Central memory CD8-positive, alpha-beta T cell (primary cell): Measurements from ENCODE around the gene DCP1A.
"Not testable (repeated sequence)": the region's sequence is repeated elsewhere in the genome, so short reads cannot be mapped to it uniquely, and the experiment has no call there.

Experiments used
- ATAC-seq: fragments of 150-1000 bp; cut with Tn5 transposase; replicated peaks from 2 replicates; pipeline ENCODE4 v1.10.0; 2022; ENCODE audit warnings: mild to moderate bottlenecking, moderate FRiP score, moderate number of reproducible peaks; ENCODE audit not compliant: poor library complexity, severe bottlenecking; ENCODE audit errors: extremely low read depth
- DNase-seq, 2 donors: peaks; one replicate each; pipeline ENCODE4 v3.0.0; 2021; ENCODE audit warnings: low spot score in 2 of 2
- H3K27ac Mint-ChIP-seq: one replicate; pipeline ENCODE4 v1.8.0; 2022; ENCODE audit warnings: low read depth, mild to moderate bottlenecking, moderate library complexity, mixed read lengths
- H3K27me3 Mint-ChIP-seq: one replicate; pipeline ENCODE4 v1.8.0; 2022; ENCODE audit warnings: mixed read lengths
- H3K36me3 Mint-ChIP-seq: one replicate; pipeline ENCODE4 v1.8.0; 2022; ENCODE audit warnings: mild to moderate bottlenecking, moderate library complexity, mixed read lengths; ENCODE audit not compliant: insufficient read depth
- H3K4me1 Mint-ChIP-seq: one replicate; pipeline ENCODE4 v1.8.0; 2022; ENCODE audit warnings: mixed read lengths
- H3K4me3 Mint-ChIP-seq: one replicate; pipeline ENCODE4 v1.8.0; 2022; ENCODE audit warnings: mild to moderate bottlenecking, moderate library complexity, mixed read lengths
- H3K9me3 Mint-ChIP-seq: one replicate; pipeline ENCODE4 v1.8.0; 2022; ENCODE audit warnings: mixed read lengths

DCP1A gene

DNA sequence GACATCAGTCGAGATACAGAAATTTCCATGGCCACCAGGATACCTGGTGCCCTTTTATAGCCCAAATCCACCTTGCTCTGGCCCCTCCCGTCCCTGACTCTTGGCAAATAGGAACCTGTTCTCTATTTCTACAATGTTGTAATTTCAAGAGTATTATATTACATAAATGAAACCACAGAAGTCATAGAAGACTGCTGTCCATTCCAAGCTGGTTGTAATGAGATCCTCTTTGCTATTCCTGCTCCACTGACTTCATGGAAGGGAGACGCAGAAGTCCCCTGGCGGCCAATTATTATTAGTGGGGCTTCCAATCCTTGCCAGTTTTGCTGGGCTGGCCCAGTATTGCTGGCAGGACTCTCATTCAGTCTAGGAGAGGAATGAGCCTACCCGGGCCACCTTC is 26.6 kb downstream of the DCP1A start:
- Mint-ChIP-seq H3K27ac (no peak overlapping the region), H3K4me3 (no peak overlapping the region), H3K27me3 (no peaks in the 10 kb centered on the region), H3K4me1 (peaks cover 22% of the 10 kb centered on the region), H3K36me3 (peaks cover 36% of the 10 kb centered on the region), H3K9me3 (no peaks in the 10 kb centered on the region)
- ATAC-seq (no peak), DNase-seq (no peak)

DNA sequence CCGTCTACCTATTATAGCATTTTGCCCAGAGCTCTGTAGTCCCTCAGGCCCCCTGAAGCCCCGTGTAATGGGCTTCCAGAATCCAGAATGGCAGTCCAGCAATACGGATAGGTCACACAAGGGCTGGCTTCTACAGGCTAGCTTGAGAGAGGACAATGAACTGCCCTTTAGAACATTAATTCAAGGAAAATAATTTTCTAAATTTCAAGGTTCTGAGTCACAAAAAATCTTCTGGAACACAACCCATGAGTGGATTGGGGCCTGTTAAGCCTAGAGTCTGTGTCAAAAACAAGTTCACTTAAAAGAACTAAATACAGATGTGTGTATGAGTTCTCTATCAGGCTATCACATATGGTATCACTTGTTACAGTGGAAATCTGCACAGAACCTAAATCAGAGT is 28.8 kb downstream of the DCP1A start:
- Mint-ChIP-seq H3K9me3 (no peaks in the 10 kb centered on the region), H3K36me3 (peaks cover 41% of the 10 kb centered on the region), H3K4me3 (no peak overlapping the region), H3K4me1 (peaks cover 11% of the 10 kb centered on the region), H3K27me3 (no peaks in the 10 kb centered on the region), H3K27ac (peak overlapping the region; percentile 41)
- no peak for DNase-seq
- no peak for ATAC-seq

DNA sequence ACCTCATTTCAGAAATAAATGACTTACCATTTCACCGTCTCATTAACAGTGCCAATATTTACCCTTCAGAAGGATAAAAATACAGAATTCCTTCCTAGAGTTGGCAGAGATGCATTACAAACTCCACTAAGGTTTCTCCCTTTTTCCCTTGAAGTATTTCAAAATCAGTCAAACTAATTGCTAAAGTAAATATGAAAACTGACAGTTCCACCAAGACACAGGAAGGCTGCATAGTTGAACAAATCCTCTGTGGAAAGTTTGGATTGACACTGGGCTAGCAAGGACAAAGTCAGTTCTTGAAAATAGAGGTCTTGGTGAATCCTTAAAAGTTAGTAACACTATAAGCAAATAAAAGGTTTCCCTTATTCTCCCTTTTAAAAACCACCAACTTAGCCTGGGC is 34.5 kb downstream of the DCP1A start:
- peaks cover 61% of the 10 kb centered on the region for H3K36me3 Mint-ChIP-seq
- peaks cover 12% of the 10 kb centered on the region for H3K4me1 Mint-ChIP-seq
- no peaks in the 10 kb centered on the region for H3K27me3 Mint-ChIP-seq
- no peak for DNase-seq
- H3K27ac Mint-ChIP-seq, result no peak overlapping the region
- ATAC-seq, result no peak
- H3K9me3 Mint-ChIP-seq, result no peaks in the 10 kb centered on the region
- no peak overlapping the region for H3K4me3 Mint-ChIP-seq

DNA sequence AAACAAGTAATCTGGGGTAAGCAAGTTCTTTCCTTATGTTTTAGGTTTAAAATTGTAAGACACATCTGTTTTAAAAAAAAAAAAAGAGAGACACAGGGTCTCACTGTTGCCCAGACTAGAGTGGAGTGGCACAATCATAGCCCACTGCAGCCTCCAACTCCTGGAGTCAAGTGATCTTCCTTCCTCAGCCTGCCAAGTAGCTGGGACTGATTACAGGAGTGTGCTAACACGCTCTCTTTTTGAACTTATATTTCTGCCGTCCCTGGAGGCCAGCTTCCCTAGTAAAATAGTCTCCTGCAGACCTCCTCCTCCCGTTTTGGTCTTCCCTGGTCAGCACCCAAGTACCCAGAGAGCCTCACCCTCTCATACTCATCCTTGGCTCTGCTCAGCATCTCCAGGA is 35.5 kb downstream of the DCP1A start:
- ATAC-seq (no peak), DNase-seq (no peak)
- peaks cover 12% of the 10 kb centered on the region for H3K4me1 Mint-ChIP-seq
- peaks cover 59% of the 10 kb centered on the region for H3K36me3 Mint-ChIP-seq
- no peaks in the 10 kb centered on the region for H3K9me3 Mint-ChIP-seq
- peak overlapping the region; percentile 92 for H3K27ac Mint-ChIP-seq
- H3K27me3 Mint-ChIP-seq, result no peaks in the 10 kb centered on the region
- H3K4me3 Mint-ChIP-seq, result no peak overlapping the region

DNA sequence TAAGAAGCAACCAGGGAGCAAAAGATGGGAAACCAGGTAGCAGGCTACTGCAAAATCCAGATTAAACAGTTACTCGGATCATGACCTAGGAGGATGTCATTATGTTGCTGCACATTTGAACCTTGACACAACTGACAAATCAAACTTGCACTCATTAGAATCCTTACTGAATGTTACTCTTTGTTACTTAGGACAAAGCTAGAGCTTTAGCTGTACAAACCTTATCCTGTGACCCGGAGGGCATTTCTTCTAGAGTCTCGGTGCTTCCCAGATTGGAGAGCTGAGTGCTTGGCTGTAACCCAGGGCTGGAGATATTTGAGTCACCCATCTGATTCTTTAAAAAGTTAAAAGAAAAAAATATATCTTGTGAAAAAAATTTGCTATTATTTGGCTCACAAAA is 43.4 kb downstream of the DCP1A start:
- H3K4me3 Mint-ChIP-seq, result no peak overlapping the region
- no peaks in the 10 kb centered on the region for H3K4me1 Mint-ChIP-seq
- no peak for DNase-seq
- H3K27me3 Mint-ChIP-seq, result no peaks in the 10 kb centered on the region
- peaks cover 46% of the 10 kb centered on the region for H3K36me3 Mint-ChIP-seq
- H3K9me3 Mint-ChIP-seq, result no peaks in the 10 kb centered on the region
- H3K27ac Mint-ChIP-seq, result peak overlapping the region; percentile 36
- ATAC-seq, result no peak

DNA sequence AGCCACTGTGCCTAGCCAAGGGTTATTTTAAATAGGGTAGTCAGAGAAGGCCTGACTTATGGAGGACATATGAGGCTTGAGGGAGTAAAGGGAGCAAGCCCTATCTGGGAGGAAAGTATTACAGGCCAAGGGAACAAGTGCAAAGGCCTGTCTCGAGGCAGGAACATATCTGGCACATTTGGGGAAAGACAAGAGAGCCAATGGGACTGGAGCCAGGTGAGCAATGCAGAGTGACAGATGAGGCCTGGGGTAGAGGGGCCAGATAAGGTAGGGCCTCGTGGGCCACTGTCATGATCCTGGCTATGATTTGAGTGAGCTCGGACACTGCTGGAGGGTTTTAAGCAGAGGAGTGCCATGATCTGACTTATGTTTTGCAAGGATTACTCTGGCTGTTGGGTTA is 43.8 kb downstream of the DCP1A start:
- Mint-ChIP-seq H3K36me3 (peaks cover 43% of the 10 kb centered on the region), H3K4me1 (no peaks in the 10 kb centered on the region), H3K27ac (peak overlapping the region; percentile 36), H3K9me3 (no peaks in the 10 kb centered on the region), H3K27me3 (no peaks in the 10 kb centered on the region), H3K4me3 (no peak overlapping the region)
- DNase-seq, result no peak
- no peak for ATAC-seq

DNA sequence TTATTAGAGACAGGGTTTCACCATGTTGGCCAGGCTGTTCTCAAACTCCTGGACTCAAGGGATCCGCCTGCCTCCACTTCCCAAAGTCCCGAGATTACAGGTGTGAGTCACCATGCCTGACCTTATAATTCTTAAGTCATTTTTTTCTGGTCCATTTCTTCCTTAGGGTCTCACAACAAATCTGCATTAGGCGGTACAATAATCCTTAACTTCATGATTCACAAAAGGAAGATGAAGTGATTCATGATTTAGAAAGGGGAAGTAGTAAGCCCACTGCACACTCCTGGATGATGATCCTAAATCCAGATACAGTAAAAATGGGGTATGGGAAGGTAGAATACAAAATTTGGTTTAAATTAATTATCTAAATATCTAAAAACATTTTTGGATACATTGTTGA is 46.5 kb downstream of the DCP1A start:
- peaks cover 39% of the 10 kb centered on the region for H3K36me3 Mint-ChIP-seq
- DNase-seq (no peak), ATAC-seq (no peak)
- no peak overlapping the region for H3K4me3 Mint-ChIP-seq
- H3K9me3 Mint-ChIP-seq, result no peaks in the 10 kb centered on the region
- H3K27ac Mint-ChIP-seq, result no peak overlapping the region
- no peaks in the 10 kb centered on the region for H3K4me1 Mint-ChIP-seq
- H3K27me3 Mint-ChIP-seq, result no peaks in the 10 kb centered on the region

DNA sequence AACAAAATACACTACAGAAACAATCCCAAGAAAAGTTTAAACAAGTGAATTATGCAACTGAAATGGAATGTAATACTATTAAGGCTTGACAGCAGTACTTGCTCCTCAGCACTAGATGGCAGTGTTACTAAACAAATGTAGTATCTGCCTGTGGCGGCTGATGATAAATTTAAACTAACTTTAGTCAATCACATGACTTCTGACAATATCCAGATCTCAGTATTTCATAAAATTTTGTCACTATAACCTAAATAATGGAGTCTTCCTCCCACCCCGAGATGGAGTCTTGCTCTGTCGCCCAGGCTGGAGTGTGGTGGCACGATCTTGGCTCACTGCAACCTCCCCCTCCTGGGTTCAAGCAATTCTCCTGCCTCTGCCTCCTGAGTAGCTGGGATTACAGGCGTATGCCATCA is 47.7 kb downstream of the DCP1A start:
- not testable (repeated sequence) for H3K27ac Mint-ChIP-seq, H3K9me3 Mint-ChIP-seq, DNase-seq, H3K4me3 Mint-ChIP-seq, H3K27me3 Mint-ChIP-seq, H3K4me1 Mint-ChIP-seq
- H3K36me3 Mint-ChIP-seq, result peaks cover 40% of the 10 kb centered on the region
- ATAC-seq, result peak; percentile 65

DNA sequence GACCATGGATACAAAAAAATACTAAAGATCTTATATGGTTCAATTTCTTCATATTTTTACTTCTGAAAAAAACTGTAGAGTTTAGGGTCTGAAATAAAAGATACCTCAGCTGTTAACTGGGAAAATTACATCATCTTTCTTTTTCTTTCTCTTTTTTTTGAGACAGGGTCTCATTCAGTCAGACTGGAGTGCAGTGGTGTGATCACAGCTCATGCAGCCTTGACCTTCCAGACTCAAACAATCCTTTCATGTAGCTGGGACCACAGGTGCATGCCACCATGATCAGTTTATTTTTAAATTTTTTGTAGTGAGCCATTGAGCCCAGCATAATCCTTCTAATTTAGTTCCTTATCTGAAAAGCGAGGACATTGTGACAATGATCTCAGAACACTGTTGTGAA is 51.9 kb downstream of the DCP1A start:
- Mint-ChIP-seq H3K27me3 (no peaks in the 10 kb centered on the region), H3K9me3 (no peaks in the 10 kb centered on the region), H3K36me3 (peaks cover 19% of the 10 kb centered on the region)

DNA sequence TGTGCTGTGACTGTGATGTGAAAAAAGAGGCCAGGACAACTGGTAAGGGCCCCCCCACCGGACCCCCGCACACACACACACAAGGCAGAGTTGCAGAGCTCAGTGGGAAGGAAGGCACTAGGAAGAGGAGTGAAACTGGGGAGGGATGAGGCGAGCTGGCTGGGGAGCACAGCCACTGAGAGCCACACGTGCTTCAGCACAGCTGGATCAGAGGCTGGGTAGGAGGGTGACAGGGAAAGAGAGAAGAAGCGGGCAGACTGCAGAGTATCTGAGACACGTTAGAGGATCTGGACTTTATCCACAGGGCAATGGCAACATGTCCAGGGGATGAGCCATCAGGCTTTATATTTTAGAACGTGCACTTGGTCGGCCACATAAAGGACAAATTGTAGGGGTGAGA is 53.5 kb downstream of the DCP1A start:
- no peak for DNase-seq
- Mint-ChIP-seq H3K27me3 (no peaks in the 10 kb centered on the region), H3K4me1 (peaks cover 8% of the 10 kb centered on the region), H3K4me3 (no peak overlapping the region), H3K36me3 (peaks cover 19% of the 10 kb centered on the region), H3K9me3 (no peaks in the 10 kb centered on the region), H3K27ac (peak overlapping the region; percentile 71)
- no peak for ATAC-seq

More for the DNA sequence above, 51.9 kb downstream of the DCP1A start:
- Mint-ChIP-seq H3K4me3 (no peak overlapping the region), H3K4me1 (peaks cover 8% of the 10 kb centered on the region), H3K27ac (no peak overlapping the region)
- no peak for DNase-seq
- no peak for ATAC-seq

DNA sequence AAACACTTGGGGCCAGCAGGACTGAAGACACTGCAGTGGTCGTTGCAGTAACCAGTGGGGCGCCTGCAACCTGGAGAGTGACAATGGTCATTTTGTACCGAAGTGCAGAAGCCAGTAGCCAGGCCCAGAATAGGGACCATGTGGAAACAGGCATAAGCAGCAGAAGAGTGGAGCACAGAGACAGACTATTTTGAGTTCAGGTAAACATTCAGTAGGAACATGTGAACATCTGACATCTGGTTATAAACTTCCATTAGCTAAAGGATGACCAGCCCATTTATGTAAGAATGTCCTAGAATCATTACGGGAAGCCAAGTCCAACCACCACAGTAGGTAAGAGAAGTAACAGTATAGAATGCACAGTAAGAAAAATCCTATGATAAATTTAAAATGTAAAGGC is 59.1 kb downstream of the DCP1A start:
- Mint-ChIP-seq H3K9me3 (no peaks in the 10 kb centered on the region), H3K27me3 (no peaks in the 10 kb centered on the region), H3K4me3 (no peak overlapping the region), H3K36me3 (peaks cover 34% of the 10 kb centered on the region), H3K4me1 (no peaks in the 10 kb centered on the region), H3K27ac (no peak overlapping the region)
- no peak for DNase-seq
- no peak for ATAC-seq

DNA sequence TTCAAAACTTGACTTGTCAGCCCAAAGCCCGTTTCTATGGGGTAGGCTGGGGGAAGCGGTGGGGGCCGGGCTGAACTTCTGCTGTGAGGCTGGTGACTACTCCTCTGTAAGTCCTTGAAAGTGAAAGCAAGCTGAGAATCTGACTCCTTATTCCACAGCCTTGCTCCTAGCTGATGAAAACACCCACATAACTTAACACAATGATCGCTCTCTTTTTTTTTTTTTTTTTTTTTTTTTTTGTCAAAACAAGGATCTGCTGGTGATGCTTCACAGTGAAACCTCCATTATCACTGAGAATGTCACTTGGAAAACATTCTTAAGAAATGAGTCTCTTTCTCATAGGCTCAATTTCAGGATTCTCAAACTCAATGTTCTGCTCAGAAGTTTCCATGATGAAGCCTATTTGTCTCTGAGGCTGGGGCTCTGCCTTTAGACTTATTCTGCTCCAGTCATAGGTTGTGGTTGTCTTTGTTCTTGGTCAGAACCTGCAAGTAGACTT is 60.2 kb downstream of the DCP1A start:
- Mint-ChIP-seq H3K9me3 (no peaks in the 10 kb centered on the region), H3K4me3 (no peak overlapping the region), H3K36me3 (peaks cover 34% of the 10 kb centered on the region), H3K27me3 (no peaks in the 10 kb centered on the region), H3K27ac (no peak overlapping the region), H3K4me1 (no peaks in the 10 kb centered on the region)
- DNase-seq (no peak), ATAC-seq (no peak)

DNA sequence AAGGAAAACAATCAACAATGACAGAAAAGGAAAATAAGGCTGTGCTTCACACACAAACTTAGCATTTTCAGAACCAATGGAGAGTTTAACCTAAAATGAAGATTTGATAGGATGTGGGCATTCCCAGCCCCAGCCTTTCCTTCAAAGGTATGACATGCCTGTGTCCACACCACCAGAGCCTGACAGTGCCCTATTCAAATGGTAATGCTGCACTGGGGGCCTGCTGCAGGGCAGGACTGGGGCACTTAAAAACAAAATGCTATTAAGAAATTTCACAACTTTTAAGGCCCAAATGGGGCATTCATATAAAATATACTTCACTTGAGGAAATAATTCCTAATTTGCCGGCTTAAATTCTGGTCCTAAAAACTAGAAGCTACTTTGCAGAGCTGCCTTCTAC is 60.6 kb downstream of the DCP1A start:
- Mint-ChIP-seq H3K27me3 (no peaks in the 10 kb centered on the region), H3K4me3 (no peak overlapping the region), H3K36me3 (peaks cover 34% of the 10 kb centered on the region), H3K4me1 (no peaks in the 10 kb centered on the region), H3K9me3 (no peaks in the 10 kb centered on the region), H3K27ac (no peak overlapping the region)
- ATAC-seq, result no peak
- DNase-seq, result no peak

DNA sequence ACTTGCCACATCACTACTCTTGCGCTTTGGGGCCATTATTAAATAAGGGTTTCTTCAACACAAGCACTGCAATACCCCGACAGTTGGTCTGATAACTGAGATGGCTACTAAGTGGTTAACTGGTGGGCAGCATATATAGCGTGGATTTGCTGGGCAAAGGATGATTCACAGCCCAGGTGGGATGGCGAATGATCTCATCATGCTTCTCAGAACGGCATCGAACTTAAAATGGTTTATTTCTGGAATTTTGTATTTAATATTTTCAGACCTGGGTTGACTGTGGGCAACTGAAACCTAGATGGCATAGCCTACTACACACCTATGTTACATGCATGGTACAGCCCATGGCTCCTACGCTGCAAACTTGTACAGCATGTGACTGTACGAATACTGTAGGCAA is 64.8 kb downstream of the DCP1A start:
- H3K9me3 Mint-ChIP-seq, result no peaks in the 10 kb centered on the region
- no peak for ATAC-seq

More for the DNA sequence above, 64.8 kb downstream of the DCP1A start:
- Mint-ChIP-seq H3K27ac (no peak overlapping the region), H3K4me3 (no peak overlapping the region), H3K4me1 (no peaks in the 10 kb centered on the region), H3K27me3 (no peaks in the 10 kb centered on the region), H3K36me3 (peaks cover 25% of the 10 kb centered on the region)
- no peak for DNase-seq
